Hepatocyte (in vitro differentiated cells): Measurements from ENCODE around the gene PTPRM.

Experiments
- CTCF ChIP-seq: fragments of 200-600 bp; sonication (generic); IDR thresholded peaks from 2 replicates; pipeline ENCODE4 v1.5.1; 2016; ENCODE audit warnings: antibody characterized with exemption, mild to moderate bottlenecking; ENCODE audit not compliant: poor library complexity
- EZH2 ChIP-seq: fragments of 200-600 bp; sonication (generic); IDR thresholded peaks from 2 replicates; pipeline ENCODE4 v1.6.1; 2016; ENCODE audit warnings: antibody characterized with exemption, mild to moderate bottlenecking, borderline replicate concordance
- EZH2phosphoT487 ChIP-seq: fragments of 200-600 bp; sonication (generic); IDR thresholded peaks from one replicate; pipeline ENCODE4 v1.6.1; 2018; ENCODE audit warnings: antibody characterized with exemption, mild to moderate bottlenecking, low read depth, moderate library complexity; ENCODE audit not compliant: unreplicated experiment, severe bottlenecking

GRCh38 chr18:7541835-7542234 lies 25.3 kb upstream of the PTPRM start:
- TF ChIP-seq CTCF (no peak), EZH2phosphoT487 (no peak), EZH2 (no peak)
